Measurements from ENCODE around the gene NRXN3.

- TF ChIP-seq, protein P1, sequence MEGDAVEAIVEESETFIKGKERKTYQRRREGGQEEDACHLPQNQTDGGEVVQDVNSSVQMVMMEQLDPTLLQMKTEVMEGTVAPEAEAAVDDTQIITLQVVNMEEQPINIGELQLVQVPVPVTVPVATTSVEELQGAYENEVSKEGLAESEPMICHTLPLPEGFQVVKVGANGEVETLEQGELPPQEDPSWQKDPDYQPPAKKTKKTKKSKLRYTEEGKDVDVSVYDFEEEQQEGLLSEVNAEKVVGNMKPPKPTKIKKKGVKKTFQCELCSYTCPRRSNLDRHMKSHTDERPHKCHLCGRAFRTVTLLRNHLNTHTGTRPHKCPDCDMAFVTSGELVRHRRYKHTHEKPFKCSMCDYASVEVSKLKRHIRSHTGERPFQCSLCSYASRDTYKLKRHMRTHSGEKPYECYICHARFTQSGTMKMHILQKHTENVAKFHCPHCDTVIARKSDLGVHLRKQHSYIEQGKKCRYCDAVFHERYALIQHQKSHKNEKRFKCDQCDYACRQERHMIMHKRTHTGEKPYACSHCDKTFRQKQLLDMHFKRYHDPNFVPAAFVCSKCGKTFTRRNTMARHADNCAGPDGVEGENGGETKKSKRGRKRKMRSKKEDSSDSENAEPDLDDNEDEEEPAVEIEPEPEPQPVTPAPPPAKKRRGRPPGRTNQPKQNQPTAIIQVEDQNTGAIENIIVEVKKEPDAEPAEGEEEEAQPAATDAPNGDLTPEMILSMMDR (optimal IDR thresholded peaks at IDR 0.05 in 1 of 3, IDR thresholded peaks at IDR 0.05 in 1 of 3, conservative IDR thresholded peaks at IDR 0.05 in 1 of 3; ENCODE audit: extremely low read depth in 1 of 3, insufficient read depth in 2 of 3, low read length in 3 of 3): no peak
- TF ChIP-seq EZH2 (IDR thresholded peaks at IDR 0.05; ENCODE audit: low read length): no peak
Measured at GRCh38 chr14:79175671-79176070, 1005.5 kb downstream of the NRXN3 start.
